Neutrophil (primary cell): ENCODE data around the gene MYL10.

Experiments
- H3K27ac ChIP-seq: fragments of 200-600 bp; sonication (generic); 2 replicates; pipeline ENCODE4 v1.5.1; 2016; ENCODE audit warnings: mild to moderate bottlenecking, moderate library complexity
- H3K27me3 ChIP-seq: fragments of 200-600 bp; sonication (generic); 2 replicates; pipeline ENCODE4 v1.6.0; 2016; ENCODE audit warnings: mild to moderate bottlenecking
- H3K36me3 ChIP-seq: fragments of 200-600 bp; sonication (generic); 2 replicates; pipeline ENCODE4 v1.5.1; 2017
- H3K4me1 ChIP-seq, 2 experiments: fragments of 200-600 bp in 1 of 2; sonication (generic) in 1 of 2; 1 replicate in 1 of 2; 2 replicates in 1 of 2; pipeline versions ENCODE4 v1.5.1 to v1.6.1; 2013 to 2016; ENCODE audit warnings: low read depth in 1 of 2, low read length in 1 of 2, mild to moderate bottlenecking in 1 of 2, moderate library complexity in 1 of 2; ENCODE audit not compliant: control insufficient read depth in 1 of 2, insufficient read depth in 1 of 2
- H3K4me3 ChIP-seq, 2 experiments: fragments of 200-600 bp in 1 of 2; sonication (generic) in 1 of 2; 1 replicate in 1 of 2; 2 replicates in 1 of 2; pipeline ENCODE4 v1.5.1; 2013 to 2016; ENCODE audit warnings: low read depth in 1 of 2, low read length in 1 of 2, mild to moderate bottlenecking in 1 of 2, moderate library complexity in 1 of 2
- H3K9me3 ChIP-seq: fragments of 200-600 bp; sonication (generic); 2 replicates; pipeline ENCODE4 v1.5.1; 2016
- TF ChIP-seq, protein P1 (sequence below): fragments of 200-600 bp; sonication (generic); IDR thresholded peaks from 2 replicates; pipeline ENCODE4 v1.5.1; 2016; ENCODE audit warnings: antibody characterized with exemption

Gene MYL10

DNA sequence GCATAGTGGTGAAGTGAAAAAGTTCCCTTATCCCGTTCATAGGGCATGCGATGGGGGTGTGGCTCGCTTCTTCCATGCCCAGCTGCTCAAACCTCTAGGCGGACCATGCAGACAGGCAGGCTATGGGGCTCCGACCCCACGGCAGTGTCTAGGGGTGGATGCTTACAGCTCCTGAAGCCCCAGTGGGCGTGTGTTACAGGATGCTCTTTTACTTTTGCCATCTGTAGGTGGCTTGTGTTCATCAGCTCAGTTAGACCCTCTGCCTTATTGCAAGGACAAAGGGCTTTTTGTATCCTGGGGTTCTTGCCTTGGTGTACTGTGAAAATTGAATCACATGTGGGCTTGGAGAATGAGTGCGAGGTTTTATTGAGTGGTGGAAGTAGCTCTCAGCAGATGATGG is at the start of gene MYL10:
Gene MYL10 (minus strand): TSS at position 126 of the 400 bp plus-strand sequence. CDS start 178 bp downstream, outside the sequence.
- Histone ChIP-seq H3K4me3 (no peak within 1 kb of the TSS), H3K27ac (no peak within 1 kb of the TSS), H3K4me1 (no peaks in the 10 kb centered on the region), H3K9me3 (no peaks in the 10 kb centered on the region), H3K27me3 (peaks cover 34% of the 10 kb centered on the region), H3K36me3 (no peaks in the 10 kb centered on the region)
- TF ChIP-seq, protein P1, sequence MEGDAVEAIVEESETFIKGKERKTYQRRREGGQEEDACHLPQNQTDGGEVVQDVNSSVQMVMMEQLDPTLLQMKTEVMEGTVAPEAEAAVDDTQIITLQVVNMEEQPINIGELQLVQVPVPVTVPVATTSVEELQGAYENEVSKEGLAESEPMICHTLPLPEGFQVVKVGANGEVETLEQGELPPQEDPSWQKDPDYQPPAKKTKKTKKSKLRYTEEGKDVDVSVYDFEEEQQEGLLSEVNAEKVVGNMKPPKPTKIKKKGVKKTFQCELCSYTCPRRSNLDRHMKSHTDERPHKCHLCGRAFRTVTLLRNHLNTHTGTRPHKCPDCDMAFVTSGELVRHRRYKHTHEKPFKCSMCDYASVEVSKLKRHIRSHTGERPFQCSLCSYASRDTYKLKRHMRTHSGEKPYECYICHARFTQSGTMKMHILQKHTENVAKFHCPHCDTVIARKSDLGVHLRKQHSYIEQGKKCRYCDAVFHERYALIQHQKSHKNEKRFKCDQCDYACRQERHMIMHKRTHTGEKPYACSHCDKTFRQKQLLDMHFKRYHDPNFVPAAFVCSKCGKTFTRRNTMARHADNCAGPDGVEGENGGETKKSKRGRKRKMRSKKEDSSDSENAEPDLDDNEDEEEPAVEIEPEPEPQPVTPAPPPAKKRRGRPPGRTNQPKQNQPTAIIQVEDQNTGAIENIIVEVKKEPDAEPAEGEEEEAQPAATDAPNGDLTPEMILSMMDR, result no peak

DNA sequence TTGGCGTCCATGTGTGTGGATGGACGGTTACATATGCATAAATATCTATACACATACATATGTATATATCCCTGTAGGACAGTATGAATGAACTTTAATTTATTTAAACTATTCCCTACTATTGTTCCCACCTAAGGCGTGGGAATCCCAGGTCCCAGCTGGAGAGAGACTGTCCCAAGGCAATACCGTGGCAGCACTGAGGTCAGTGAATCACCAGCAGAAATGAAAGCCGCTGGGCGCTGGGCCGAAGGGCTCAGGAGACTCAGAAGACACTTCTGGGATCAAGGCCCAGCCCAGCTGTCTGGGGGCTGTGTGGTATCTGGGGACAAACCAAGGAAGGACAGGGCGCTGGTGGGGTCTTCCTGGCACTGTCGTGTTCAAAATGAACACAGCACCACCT is 49.6 kb upstream of the MYL10 start:
- Histone ChIP-seq H3K27me3 (no peaks in the 10 kb centered on the region), H3K4me1 (no peaks in the 10 kb centered on the region), H3K4me3 (no peak overlapping the region), H3K9me3 (no peaks in the 10 kb centered on the region), H3K36me3 (no peaks in the 10 kb centered on the region), H3K27ac (no peak overlapping the region)
- TF ChIP-seq, protein P1, result no peak

DNA sequence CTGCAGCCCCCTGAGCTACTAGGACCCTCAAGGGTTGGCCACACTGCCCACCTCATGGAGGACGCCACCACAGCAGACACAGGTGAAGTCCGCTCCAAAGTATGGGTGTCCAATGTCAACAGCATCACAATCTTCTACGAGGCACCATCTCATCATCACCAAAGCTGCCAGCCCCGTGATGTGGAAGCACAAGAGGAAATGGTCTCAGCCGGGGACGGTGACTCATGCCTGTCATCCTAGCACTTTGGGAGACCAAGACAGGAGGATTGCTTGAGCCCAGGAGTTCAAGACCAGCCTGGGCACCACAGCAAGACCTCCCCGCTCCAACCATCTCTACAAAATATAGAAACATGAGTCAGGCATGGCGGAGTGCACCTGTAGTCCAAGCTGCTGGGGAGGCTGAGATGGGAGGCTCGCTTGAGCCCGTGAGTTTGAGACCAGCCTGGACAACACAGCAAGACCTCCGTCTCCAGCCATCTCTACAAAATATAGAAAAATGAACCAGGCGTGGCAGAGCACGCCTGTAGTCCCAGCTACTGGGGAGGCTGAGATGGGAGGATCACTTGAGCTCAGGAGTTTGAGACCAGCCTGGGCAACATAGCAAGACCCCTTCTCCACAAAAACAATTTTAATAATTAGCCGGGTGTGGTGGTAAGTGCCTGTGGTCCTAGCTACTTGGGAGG is 48.8 kb upstream of the MYL10 start:
- Histone ChIP-seq H3K36me3 (no peaks in the 10 kb centered on the region), H3K4me1 (no peaks in the 10 kb centered on the region), H3K27ac (no peak overlapping the region), H3K27me3 (no peaks in the 10 kb centered on the region), H3K9me3 (no peaks in the 10 kb centered on the region), H3K4me3 (no peak overlapping the region)
- TF ChIP-seq, protein P1, result no peak

DNA sequence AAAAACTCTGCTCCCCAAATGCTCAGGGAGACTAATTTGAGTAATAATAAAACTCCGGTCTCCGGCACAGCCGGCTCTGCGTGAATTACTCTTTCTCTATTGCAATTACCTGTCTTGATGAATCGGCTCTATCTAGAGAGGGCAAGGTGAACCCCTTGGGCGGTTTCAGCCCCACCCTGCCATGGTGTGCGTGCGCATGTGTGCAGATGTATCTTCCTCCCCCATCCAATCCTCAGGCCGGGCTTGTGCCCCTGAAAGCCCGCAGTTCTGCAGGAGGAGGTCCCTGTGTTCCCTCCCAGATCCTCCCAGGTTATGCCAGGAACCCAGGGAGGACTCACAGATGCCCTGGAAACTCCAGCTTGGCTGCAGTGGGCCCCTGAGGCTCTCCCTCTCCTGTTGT is 48.3 kb upstream of the MYL10 start:
- TF ChIP-seq, protein P1, result no peak
- H3K27ac ChIP-seq, result no peak overlapping the region
- no peaks in the 10 kb centered on the region for H3K27me3 ChIP-seq
- H3K4me3 ChIP-seq, result no peak overlapping the region
- no peaks in the 10 kb centered on the region for H3K9me3 ChIP-seq
- no peaks in the 10 kb centered on the region for H3K4me1 ChIP-seq
- H3K36me3 ChIP-seq, result no peaks in the 10 kb centered on the region

DNA sequence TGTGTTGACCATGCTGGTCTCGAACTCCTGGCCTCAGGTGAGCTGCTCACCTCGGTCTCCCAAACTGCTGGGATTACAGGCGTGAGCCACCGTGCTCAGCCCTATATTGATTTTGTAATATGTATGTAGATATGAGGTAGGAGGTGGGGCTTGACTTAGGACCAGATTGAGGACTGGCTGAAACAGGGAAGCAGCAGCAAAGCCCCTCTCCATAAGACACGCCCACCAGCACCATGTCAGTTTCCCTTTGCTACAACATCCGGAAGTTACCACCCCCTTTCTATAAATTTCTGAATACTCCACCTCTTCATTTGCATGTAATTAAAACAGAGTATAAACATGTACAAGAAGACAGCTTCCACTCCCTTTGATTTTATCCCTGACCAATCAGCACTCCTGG is 47.9 kb upstream of the MYL10 start:
- Histone ChIP-seq H3K9me3 (no peaks in the 10 kb centered on the region), H3K27me3 (no peaks in the 10 kb centered on the region), H3K36me3 (no peaks in the 10 kb centered on the region), H3K27ac (no peak overlapping the region), H3K4me3 (no peak overlapping the region), H3K4me1 (no peaks in the 10 kb centered on the region)
- TF ChIP-seq, protein P1, result no peak
